Jurkat, Clone E6-1 (cell line): ENCODE measurements around the gene HOXC6. TPM values are rescaled to one million over a fixed set of nuclear protein-coding genes. Genes with fewer than 3 reads are reported as not detected.

Experiments
- DNase-seq: peaks from one replicate; pipeline ENCODE4 v3.0.0-alpha.2; 2011; ENCODE audit warnings: low read depth, low spot score
- H3K4me3 ChIP-seq: 2 replicates; pipeline ENCODE4 v1.5.1; 2011; ENCODE audit warnings: mild to moderate bottlenecking, low read length, control low read depth, moderate library complexity
- polyA plus RNA-seq: library from polyadenylated mRNA; unstranded; fragments of >200 nt; gene quantifications from one replicate; pipeline ENCODE4 v1.2.1, GENCODE V29; 2012; ENCODE audit warnings: missing spikeins; ENCODE audit not compliant: insufficient read length, insufficient read depth

Gene HOXC6
- not detected for polyA plus RNA-seq

- no peak within 1 kb of the TSS for H3K4me3 ChIP-seq
- no peak for DNase-seq
Observed at GRCh38 chr12:54028314-54029201, at the start of gene HOXC6. Gene HOXC6 (plus strand): TSS chr12:54028440. CDS start chr12:54028522, 82 bp downstream.

DNA sequence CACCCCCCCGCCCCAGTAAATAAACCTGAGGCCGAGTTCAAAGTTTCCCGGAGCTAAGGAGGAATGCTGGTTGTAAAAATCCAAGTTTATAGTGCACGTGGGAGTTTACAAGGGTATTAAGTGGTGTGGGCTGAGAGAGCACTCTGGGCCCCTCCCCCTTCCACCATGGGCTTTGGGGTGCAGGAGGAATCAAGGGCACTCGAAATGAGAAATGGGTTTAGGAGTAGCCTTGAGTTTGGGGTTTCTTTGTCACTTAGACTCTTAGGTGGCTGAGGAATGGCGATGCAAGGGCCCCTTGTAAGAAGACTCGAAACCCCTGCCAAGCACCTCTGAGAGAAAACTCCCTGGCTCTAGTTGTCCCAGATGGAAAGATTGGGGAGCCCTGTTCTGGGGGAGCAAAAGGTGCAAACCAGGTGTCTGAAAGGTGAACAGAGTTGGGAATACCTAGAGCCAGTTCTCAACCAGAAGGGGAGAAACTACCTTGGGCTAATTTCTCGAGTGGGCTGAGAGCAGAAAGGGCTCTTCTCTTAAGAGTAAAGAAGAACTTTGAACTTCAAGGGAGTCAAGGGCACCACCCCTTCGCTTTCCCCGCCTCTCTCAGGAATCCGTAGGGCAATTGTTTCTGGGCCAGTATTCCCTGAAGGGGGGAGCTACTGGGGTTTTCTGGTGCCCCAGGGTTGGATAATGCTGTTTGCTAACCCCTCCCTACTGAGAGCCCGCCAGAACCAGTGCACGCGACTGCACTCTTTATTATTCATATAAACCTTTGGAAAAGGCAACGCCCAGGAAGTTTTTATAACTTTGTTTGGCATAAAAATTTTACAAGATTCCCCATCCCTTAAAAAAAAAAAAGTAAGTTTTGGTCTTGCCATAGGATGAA is 49.5 kb upstream of the HOXC6 start:
- no peak for DNase-seq
- H3K4me3 ChIP-seq = no peak overlapping the region

DNA sequence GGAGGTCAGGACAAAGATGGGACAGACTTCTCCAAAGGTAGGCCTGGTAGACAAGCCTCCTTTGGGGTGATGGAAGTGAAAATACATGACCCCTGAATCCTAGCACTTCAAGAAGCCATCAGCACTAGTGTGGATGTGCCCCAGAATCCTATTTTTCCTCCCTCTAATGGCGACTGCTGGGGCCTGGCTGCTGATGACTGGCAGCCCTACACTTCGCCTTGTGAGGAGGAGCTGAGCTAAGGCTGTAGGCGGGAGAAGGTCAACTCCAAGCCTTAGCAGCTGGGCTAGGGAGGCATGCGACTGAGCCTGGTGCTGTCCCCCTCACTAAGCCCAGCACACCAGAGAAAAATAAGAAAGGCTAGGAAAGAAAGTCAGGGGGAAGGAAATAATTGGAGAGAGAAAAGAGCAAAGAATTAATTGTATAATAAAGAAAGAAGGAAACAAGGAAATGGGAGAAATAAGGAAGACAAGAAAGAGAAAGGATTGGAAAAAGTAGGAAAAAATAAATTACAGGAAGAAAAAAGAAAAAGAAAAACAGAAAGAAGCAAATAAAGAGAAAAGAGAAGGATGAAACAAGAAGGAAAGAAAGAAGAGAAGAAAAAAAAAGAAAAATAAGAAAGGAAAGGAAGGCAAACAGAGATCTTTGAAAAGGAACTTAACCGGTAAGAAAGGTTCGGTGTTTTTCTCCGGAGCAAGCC is 48.0 kb upstream of the HOXC6 start:
- DNase-seq = no peak
- no peak overlapping the region for H3K4me3 ChIP-seq

GRCh38 chr12:53980802-53981496 is 47.3 kb upstream of the HOXC6 start:
- DNase-seq = peak; percentile 69

DNA sequence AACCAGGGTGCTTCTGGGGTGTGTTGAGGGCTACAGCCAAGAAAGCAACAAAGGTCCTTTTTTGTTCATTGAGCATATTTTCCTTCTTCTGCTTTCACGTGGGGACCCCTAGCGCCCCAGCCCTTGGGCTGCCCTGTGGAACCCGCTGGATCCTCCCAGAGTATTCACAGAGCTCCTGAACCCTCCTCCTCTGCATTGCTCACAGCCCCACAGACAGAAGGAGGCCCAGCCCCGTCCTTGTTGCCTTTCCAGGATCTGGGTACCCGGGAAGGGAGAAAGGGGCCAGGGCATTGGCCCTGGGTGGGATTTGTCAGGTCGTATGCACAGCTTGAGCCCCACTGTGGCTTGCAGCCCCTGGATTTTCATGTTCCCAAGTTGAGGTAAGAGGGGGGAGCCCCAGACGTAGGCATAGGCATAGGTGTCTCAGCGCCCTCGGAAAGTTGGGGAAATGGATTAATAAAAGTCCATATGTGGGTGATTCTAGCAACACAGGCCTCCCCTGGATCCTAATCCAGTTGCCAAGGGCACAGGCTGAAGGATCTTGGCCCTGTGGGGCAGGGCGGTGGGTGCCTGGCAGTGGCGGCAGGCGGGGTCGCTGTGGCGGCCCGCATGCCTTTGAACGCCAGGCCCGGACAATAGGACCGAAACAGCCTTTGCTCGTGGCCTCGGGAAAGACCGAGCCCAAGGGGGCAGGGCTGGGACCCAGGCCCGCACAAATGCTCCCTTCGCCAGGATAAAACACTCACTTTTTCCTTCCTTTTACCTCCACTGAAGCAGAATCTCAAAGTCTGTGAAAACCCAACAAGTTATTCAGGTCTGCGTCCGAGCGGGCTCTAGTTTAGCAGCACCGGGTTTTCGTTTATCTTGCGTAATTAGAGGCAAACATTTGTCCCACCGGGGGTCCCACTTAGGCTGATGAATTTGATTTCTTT is 46.3 kb upstream of the HOXC6 start:
- DNase-seq = no peak
- no peak overlapping the region for H3K4me3 ChIP-seq

More at GRCh38 chr12:53980802-53981496, 47.3 kb upstream of the HOXC6 start:
- H3K4me3 ChIP-seq = no peak overlapping the region

DNA sequence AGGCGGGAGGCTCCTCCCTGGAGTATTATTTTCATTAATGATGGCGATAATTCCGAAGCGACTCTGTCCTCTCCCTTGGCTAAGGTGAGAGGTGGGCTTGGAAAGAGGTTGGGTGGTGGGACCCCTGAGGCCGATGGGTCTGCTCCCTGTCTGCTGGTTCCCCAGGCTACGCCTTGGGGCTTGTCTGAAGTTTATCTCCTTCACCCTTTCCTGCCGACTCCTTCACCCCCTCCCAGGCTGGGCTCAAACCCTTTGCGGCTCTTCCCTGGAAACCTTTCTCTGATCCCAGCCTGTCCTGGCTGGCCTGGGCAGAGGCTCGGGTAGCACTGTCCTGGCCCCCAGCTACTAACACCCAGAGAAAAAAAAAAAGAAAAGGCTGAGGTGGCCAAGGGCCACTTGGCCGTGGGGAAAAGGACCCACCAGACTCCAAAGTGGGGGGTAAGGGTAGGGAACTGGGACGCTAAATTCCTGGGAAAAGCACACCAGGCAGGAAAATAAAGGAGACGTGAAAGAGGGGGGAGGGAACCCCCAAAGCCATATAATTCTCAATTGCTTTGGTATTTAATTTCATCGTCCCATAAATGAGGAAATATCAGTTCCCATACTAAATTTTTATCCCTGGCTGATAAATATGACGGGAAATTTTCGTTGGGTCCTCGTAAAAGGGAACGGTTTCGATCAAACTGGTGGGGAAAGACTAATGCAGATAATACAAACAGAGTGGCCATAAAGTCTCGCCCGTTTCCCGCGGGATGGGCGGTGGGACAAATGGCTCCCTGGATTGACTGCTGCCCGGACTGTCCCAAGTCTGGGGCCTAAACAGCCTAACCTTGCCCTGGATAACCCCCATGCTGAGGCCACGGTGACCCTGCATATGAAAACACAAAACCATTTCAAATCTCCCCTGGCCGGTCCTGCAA is 45.3 kb upstream of the HOXC6 start:
- DNase-seq = no peak
- no peak overlapping the region for H3K4me3 ChIP-seq

DNA sequence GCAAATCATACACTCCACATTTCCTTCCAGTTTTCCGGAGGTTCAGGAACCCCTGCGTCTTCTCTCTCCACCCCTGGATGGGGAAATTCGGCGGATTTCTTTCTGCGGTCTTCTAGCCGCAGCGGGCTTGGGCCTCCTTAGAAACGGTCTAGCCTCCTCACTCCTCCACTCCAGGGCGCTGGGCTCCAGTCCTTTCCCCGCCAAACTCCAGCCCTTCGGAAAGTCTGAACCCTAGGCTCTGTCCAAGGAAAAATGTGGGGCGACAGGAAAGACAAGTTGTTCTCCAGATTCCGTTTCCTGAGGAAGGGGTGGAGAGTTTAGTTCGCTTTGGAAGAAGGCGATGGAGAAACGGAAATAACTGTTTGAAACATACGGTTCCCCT is 44.7 kb upstream of the HOXC6 start:
- DNase-seq = no peak
- no peak overlapping the region for H3K4me3 ChIP-seq

GRCh38 chr12:53983950-53984572 is 44.2 kb upstream of the HOXC6 start:
- no peak for DNase-seq
- H3K4me3 ChIP-seq = no peak overlapping the region

DNA sequence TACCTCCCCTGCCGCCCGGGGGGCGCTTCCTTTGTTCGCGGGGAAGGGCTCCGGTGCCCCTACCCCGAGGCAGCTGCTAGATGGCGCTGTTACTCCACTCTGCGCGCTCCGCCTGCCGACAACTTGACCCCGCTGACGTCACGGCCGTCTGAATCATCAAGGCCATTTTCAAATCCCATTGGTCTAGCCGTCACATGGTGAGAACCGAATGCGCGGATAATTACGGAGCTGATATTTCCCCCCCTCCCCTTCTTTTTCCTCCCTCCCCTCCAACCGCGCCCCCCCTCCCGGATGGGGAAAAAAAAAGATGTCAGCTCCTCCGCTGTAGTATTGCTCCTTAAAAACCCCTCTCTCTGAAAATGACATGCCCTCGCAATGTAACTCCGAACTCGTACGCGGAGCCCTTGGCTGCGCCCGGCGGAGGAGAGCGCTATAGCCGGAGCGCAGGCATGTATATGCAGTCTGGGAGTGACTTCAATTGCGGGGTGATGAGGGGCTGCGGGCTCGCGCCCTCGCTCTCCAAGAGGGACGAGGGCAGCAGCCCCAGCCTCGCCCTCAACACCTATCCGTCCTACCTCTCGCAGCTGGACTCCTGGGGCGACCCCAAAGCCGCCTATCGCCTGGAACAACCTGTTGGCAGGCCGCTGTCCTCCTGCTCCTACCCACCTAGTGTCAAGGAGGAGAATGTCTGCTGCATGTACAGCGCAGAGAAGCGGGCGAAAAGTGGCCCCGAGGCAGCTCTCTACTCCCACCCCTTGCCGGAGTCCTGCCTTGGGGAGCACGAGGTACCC is 43.1 kb upstream of the HOXC6 start, which contains the start of gene HOXC10:
Gene HOXC10, plus strand, starts transcription at position 246 of the 791 bp plus-strand sequence. Its CDS starts 114 bp downstream, at position 360.
- peak within 1 kb of the TSS; percentile 50 for H3K4me3 ChIP-seq
- DNase-seq = peak; percentile 94

GRCh38 chr12:53985692-53985993 is 42.6 kb upstream of the HOXC6 start:
- no peak for DNase-seq
- peak overlapping the region; percentile 50 for H3K4me3 ChIP-seq

DNA sequence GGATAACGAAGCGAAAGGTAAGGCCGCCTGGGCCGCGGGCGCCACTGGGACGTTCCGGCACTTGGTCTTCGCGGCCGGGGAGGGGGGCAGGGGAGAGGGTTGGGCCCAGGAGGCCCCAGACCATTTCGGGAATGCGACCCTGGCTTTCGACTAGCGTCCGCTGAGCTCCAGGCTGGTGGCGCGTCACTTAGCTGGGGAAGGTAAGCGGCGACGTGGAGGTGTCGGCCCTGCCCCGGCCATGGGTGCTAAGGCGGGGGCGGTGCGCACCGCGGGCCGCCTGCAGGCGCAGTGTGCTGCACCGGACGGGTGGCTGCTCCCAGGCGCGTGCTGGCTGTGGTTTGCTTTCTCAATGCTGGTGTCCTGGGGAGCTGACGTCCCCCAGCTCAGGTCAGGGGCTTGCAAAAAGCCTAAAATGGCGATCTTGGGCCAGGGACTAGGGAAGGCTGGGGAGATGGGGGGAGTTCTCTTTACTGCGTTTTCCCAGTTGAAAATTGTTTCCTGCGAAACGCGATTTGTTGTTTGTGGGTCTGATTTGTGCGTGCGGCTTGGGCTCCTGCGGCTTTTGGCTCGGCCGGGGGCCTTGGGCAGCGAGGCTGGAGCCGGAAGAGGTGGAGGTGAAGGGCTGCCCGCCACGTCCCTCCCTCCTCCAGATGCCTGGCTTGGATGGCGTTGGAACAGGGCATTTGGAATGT is 42.1 kb upstream of the HOXC6 start:
- peak overlapping the region; percentile 50 for H3K4me3 ChIP-seq
- no peak for DNase-seq

- no peak for DNase-seq
- peak overlapping the region; percentile 50 for H3K4me3 ChIP-seq
Observed at GRCh38 chr12:53986686-53987483, 41.4 kb upstream of the HOXC6 start.

DNA sequence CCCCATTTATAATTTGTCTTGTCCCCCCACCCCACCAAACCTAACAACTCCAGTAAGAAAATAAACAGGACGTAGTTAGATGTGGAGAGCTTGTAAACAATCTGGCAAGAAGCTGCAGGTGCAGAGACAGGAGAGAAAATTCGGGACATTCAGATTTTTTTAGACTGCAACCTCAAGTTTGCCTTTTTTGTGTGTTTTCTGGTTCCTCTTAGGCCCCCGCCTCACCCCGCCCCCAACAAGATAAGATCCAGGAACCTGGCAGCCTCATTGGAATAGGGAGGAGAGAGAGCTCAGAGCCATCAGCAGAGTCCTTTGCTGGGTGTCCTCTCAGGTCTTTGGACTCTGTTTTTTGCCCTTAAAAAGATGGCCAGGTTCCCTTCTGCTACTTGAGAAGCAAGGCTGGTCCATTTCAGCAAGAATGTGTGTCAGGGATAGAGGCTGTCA is 40.4 kb upstream of the HOXC6 start:
- DNase-seq = no peak
- no peak overlapping the region for H3K4me3 ChIP-seq

- peak overlapping the region; percentile 30 for H3K4me3 ChIP-seq
- DNase-seq = no peak
Observed at GRCh38 chr12:53988541-53989226, 39.6 kb upstream of the HOXC6 start.
